AG10803 (cell line): ENCODE measurements around the gene SOBP.
A peak's percentile ranks its signal among the peaks of the same experiment; 100 is the strongest.
"Not testable (repeated sequence)": the region's sequence is repeated elsewhere in the genome, so short reads cannot be mapped to it uniquely, and the experiment has no call there.

ENCODE experiments used
- DNase-seq: peaks from one replicate; pipeline ENCODE4 v3.0.0; 2010; ENCODE audit warnings: low read depth
- H3K4me3 ChIP-seq: 2 replicates; pipeline ENCODE4 v1.5.1; 2011; ENCODE audit warnings: mild to moderate bottlenecking, low read length, control low read depth
- TF ChIP-seq, protein P1 (sequence below): conservative IDR thresholded peaks from 2 replicates; pipeline ENCODE4 v1.5.1; 2011; ENCODE audit warnings: mild to moderate bottlenecking, low read length, control low read depth, inconsistent platforms

The SOBP gene

GRCh38 chr6:107470364-107470763, 19.6 kb upstream of the SOBP start:
- H3K4me3 ChIP-seq = no peak overlapping the region
- TF ChIP-seq, protein P1, sequence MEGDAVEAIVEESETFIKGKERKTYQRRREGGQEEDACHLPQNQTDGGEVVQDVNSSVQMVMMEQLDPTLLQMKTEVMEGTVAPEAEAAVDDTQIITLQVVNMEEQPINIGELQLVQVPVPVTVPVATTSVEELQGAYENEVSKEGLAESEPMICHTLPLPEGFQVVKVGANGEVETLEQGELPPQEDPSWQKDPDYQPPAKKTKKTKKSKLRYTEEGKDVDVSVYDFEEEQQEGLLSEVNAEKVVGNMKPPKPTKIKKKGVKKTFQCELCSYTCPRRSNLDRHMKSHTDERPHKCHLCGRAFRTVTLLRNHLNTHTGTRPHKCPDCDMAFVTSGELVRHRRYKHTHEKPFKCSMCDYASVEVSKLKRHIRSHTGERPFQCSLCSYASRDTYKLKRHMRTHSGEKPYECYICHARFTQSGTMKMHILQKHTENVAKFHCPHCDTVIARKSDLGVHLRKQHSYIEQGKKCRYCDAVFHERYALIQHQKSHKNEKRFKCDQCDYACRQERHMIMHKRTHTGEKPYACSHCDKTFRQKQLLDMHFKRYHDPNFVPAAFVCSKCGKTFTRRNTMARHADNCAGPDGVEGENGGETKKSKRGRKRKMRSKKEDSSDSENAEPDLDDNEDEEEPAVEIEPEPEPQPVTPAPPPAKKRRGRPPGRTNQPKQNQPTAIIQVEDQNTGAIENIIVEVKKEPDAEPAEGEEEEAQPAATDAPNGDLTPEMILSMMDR = no peak
- DNase-seq = no peak

- DNase-seq = no peak
- no peak overlapping the region for H3K4me3 ChIP-seq
- TF ChIP-seq, protein P1 = no peak
Measured at GRCh38 chr6:107473660-107474059, 16.3 kb upstream of the SOBP start.

DNA sequence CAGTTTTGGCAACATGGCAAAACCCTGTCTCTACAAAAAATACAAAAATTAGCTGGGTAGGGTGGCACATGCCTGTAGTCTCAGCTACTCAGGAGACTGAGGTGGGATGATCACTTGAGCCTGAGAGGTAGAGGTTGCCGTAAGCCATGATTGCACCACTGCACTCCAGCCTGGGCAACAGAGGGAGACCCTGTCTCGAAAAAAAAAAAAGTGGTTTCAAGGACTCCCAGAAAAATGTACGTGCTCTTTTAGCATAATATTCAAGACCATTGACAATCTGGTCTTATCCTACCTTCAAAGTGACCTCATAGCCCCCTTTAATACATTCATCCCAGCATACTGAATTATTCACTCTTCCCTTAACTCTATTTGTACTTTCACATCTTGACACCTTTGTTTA, 14.6 kb upstream of the SOBP start:
- H3K4me3 ChIP-seq, DNase-seq: not testable (repeated sequence)

- not testable (repeated sequence) for DNase-seq, H3K4me3 ChIP-seq
Measured at GRCh38 chr6:107475826-107476225, 14.1 kb upstream of the SOBP start.

DNA sequence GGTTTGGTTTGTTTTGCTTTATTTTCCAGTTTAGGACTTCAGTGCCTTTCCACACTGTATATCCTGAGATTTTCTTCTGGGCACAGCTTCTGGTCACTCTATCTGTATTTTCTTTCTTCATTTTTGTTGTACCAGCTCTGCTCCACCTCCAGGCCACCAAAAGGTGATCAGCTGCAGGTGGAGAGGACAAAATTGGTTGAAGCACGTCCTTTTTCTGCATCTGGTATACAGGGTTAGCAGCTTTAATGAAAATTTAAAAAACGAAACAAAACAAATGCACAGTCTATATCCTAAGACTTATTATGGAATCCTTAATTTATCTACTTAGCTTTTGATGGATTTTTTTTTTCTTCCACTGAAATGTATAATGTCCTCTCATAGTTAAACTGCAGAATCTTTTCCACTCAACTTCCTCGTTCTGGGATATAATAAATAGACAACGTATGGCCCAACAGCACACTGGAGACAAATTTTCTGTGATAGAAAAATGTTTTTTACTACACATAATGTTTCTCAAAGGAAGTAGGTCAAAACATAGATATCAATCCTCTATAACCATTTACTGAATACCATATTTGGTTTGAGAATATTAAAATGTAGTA, 10.7 kb upstream of the SOBP start:
- TF ChIP-seq, protein P1 = no peak
- no peak overlapping the region for H3K4me3 ChIP-seq

GRCh38 chr6:107485157-107485556, 4.8 kb upstream of the SOBP start:
- TF ChIP-seq, protein P1 = no peak
- DNase-seq = no peak
- no peak overlapping the region for H3K4me3 ChIP-seq

More for the DNA sequence above, 10.7 kb upstream of the SOBP start:
- DNase-seq = no peak

GRCh38 chr6:107488174-107488874, 1.6 kb upstream of the SOBP start:
- TF ChIP-seq, protein P1 = no peak
- DNase-seq = no peak

DNA sequence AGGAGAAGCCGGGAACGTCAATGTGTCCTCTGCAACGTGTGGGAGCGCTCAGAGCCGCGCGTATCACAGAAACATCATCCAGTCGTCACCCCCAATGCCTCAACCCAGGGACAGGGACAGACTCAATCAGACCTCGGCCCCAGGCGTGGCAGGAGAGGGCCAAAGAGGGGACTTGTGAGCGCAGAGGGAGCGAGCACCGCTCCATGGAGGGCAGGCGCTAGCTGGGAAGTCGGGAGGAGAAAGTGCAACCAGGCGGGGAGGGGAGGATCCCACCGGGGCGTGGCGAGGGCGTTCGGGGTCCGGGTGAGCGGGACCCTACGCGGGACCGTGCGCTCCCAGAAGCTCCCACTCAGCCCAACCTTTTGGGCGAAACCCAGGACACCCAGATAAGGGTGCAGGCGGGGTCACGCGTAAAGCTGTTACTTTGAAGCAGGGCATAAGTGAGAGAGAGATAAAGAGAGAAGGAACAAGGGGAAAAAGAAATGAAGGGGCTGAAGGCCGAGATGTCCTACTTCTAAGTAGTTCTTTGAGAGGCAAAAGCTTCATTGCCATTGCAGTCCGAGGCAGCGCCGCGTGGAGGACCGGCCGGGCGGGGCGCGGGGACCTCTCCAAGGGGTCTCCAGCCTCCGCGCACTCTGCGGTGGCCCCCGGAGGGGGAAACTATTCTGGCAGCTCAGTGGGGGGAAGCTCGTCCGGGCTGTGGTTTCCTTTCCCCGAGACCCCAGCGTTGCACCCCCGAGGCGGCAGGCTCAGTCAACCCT, 862 bp upstream of the SOBP start:
- TF ChIP-seq, protein P1 = no peak
- DNase-seq = no peak
- peak overlapping the region; percentile 63 for H3K4me3 ChIP-seq

More at GRCh38 chr6:107488174-107488874, 1.6 kb upstream of the SOBP start:
- H3K4me3 ChIP-seq = peak overlapping the region; percentile 63
